A673 (cell line): ENCODE data around the gene FSTL4.

Source experiments
- CTCF ChIP-seq: fragments of 300-800, 200-600 bp; sonication (generic); conservative IDR thresholded peaks from 2 replicates; pipeline ENCODE4 v1.5.1; 2017; ENCODE audit warnings: low read depth, mild to moderate bottlenecking, antibody characterized with exemption, low read length, moderate library complexity, mixed read lengths
- EZH2 ChIP-seq: fragments of 200-600 bp; sonication (generic); IDR thresholded peaks from 2 replicates; pipeline ENCODE4 v1.6.1; 2017; ENCODE audit warnings: borderline replicate concordance, low read depth, mild to moderate bottlenecking, mixed read lengths, antibody characterized with exemption, low read length; ENCODE audit not compliant: poor library complexity, severe bottlenecking

GRCh38 chr5:133480366-133480765 lies 132.0 kb downstream of the FSTL4 start:
- TF ChIP-seq CTCF, result no peak
- no peak for TF ChIP-seq EZH2
